AML-193 (cell line): ENCODE data around the gene SLC35A3.
"Not testable (repeated sequence)": the region's sequence is repeated elsewhere in the genome, so short reads cannot be mapped to it uniquely, and the experiment has no call there.

Source experiments
- DNase-seq, 2 experiments: peaks; one replicate each; lab custom pipeline; 2025; lab: John Stamatoyannopoulos, UW

Gene SLC35A3

DNA sequence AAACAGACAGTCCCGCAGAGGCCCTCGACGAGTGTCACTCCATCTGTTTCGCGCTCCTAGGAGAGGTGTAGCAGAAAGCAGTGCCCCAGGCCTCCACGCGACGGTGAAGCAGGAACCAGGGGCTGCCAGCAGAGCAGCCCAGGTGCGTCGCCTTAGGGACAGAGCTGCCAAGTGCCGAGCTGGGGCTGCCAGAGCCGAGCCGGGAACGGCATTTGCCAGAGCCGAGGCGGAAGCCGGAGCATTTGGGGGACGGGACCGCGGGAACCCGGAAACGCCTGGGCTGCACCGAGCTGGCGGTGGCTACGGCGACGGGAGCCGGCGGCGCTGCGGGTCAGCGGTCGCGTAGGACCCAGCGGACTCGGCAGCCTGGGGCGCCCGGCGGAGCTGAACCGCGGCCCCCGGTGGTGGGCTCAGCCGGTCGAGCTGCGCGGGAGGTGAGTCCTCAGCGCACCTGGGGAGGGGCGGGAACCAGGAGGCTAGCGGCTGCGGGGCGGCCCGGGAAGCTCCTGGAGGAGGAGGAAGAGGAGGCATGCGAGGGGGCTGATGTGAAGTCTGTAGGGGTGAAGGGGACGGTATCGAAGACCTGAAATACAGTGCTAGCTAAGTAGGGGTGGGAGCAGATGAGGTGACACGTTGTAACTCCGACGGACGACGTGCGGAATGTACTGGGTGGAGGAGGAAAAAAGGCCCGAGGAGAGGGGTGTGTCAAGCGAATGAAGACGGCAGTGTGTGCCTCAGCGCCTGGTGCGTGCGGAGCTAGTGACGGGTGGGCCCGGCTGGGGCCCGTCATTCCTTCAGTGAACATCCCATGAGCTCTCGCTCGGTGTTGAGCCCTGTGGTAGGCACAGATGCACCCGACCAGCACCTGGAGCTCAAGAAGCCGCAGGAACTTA, at the start of gene SLC35A3:
Gene SLC35A3 (plus strand): TSS at position 268 of the 893 bp plus-strand sequence. CDS start 23,559 bp downstream, outside the sequence.
- peak; percentile 49 to 57 for DNase-seq

DNA sequence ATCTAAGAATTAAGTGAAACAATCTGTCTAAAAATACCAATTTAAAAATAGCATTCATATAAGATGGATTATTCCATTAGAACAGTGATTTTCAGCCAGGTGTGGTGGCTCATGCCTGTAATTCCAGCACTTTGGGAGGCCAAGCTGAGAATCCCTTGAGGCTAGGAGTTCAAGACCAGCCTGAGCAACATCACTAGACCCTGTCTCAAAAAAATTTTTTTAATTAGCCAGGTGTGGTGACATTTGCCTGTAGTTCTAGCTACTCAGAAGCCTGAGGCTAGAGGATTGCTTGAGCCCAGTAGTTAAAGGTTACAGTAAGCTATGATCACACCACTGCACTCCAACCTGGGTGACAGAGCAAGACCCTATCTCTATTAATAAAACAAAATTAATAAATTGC, 35.0 kb upstream of the SLC35A3 start:
- DNase-seq: no peak

DNA sequence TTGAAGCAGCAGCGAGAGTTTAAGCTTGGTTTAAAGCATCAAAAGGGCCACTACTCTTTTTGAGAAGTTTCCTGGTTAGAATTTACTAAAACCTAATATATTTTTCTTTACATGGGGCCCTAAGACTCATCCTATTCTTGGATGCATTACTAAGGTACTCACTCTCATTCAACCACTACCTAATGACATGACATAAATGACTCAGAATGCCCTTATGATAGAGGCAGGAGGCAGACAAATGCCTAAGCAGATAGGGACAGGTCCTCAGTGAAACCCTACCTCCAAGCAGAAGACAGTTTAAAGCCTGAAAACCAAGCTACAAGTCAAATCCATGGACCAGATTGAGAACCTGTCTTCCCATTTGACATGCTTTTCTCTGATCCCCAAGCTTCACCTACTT, 34.3 kb upstream of the SLC35A3 start:
- DNase-seq: no peak

DNA sequence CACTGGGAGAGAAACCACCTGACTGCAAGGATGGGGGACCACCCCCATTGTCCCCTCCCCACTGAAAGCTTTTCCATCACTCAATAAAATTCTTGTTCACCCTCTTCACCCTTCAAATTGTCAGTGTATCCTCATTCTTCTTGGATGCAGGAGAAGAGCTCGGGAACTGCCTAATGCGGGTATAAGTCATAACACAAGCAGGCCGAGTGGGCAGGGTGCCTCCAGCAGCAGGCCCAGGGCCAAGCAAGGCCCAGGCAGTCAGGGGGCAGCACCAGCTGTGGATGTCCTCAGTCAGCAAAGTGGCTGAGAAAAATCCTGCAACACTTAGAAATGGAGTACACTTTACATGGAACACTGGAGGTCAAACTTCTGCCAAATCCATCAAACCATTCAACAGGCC, 33.7 kb upstream of the SLC35A3 start:
- no peak for DNase-seq

DNA sequence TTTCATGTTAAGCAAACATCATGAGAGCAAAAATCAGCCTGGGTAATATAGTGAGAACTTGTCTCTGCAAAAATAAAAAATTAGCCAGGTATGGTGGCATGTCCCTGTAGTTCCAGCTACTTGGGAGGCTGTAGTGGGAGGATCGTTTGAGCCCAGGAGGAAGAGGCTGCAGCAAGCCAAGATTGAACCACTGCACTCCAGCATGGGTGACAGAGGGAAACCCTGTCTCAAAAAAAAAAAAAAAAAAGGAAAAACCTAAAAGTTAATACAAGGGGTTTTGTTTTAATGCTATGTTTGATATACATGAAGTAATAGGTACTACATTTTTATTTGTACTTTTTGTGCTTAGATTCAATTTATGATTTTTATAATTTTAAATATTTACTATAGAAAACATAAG, 27.1 kb upstream of the SLC35A3 start:
- DNase-seq: no peak

DNA sequence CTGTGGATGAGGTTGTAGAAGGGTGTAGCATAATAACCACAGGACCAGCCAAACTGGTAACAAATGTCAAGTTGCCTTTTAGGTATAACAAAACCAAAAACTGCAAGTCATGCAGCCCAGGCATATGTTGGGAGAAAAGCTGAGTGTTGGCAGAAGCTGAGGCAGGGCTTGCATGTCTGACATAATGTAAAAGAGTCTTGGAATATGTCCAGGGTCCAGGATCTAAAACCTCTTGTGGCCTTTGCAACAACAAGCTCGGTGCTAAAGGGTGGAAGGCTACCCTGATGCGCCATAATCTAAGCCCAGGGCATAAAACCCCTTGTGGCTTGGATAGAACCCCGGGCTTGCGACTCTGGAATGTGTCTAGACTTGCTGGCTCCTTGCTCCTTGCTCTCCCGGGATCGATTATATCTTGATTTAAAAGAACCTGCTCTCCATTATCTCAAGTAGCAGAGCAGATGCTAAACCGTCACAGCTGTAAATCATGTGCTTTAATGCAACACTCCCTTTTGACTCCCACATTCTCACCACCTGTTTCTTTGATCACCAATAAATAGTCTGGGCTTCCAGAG, 26.5 kb upstream of the SLC35A3 start:
- DNase-seq: no peak

DNA sequence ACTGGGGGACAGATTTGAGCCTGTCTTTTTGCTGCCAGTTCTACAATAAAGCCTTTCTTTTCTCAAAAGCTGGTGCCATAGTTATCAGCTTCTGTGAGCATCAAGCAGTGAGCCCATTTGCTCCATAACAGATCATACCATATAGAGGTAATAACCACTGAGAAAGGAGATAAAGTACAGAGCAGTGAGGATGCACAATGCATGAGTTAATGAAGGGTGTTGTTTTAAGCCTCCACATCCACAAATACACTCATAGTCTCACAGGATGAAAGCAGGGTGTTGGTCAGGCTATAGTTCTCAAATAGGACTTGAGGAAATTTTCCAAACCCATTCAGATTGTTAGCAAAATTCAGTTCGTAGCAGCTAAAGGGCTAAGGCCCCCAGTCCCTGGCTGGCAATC, 25.6 kb upstream of the SLC35A3 start:
- no peak for DNase-seq

DNA sequence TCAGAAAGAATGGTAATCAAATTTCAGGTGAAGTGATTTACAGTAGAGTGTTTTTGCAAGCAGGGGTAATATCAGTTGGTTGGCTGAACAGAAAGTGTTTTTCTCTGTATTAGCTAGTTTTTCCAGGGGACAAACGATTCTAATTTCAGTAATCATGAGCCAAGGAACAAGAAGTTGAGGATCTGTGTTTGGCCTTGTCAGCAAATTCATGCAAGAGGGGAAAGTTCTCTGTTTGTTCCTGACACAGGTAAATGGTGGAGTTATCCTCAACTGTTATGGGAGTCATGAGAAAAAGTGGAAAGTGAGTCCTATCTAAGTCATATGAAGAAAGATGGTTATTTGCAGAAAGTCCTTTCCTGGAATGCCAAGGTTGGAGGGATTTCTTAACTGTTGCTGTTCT, 24.6 kb upstream of the SLC35A3 start:
- DNase-seq: no peak

DNA sequence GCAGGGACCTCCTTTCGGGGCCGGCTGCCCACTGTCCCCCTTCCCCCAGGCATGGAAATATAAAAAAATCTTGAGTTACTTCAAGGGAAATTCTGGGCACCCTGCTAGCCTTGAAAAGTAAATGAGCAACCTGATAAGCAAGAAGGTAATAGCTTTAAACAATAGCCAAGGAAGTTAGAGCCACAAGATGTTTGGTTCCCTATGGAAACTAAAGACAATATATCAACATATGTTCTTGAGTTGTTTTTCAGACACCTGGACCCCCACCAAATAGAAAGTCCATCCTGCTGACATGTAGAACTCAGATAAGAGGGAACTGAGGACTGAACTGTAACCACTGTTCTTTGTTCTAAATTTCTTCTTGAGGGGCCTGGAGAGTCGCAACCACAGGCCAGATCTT, 19.3 kb upstream of the SLC35A3 start:
- DNase-seq: no peak

DNA sequence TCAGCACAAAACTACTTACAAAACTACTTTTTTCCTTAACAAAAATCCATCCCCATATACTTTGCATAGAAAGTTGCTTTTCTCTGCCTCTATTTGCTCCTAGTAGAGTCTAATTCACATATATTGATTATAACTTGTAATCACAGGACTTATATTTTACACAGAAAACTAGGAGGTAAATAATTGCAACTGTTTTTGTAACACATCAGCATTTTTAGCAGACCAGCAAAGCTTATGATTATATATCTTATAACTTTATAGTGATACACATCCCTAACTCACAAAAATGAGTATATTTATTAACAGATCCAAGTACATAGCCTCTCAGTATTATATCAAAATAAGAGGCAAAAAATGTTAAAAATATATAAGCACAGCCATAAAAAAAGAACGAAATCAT, 17.3 kb upstream of the SLC35A3 start:
- DNase-seq: no peak

DNA sequence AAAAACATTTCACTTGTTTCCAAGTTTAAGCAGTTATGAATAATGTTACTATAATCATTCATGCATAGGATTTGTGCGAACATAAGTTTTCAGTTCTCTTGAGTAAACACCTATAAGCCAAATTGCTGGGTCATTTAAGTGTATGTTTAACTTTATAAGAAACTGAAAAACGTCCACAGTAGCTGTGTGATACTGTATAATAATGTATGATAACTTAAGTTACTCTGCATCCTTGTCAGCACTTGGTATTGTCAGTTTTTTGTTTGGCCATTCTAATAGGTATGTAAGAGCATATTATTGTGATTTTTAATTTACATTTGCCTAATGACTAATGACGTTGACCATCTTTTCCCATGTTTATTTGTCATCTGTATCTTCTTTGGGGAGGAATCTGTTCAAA, 14.4 kb upstream of the SLC35A3 start:
- no peak for DNase-seq

DNA sequence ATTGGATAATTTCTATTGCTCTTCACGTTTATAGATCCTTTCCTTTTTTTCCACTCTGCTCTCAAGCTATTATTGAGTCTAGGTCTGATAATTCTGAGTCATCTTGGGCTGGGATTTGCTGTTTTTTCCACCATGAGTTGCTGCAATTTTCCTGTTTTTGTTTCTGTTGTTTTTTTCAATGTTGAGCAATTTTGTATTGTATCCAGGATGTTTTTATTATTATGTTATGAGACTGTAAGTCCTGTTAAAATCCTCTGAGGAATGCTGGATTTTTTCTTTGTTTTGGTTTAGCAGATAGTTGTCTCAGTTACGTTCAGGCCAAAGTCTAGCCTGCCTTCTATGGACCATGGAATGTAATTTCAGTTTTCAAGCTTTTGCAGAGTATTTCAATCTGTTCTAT, 13.0 kb upstream of the SLC35A3 start:
- no peak for DNase-seq

DNA sequence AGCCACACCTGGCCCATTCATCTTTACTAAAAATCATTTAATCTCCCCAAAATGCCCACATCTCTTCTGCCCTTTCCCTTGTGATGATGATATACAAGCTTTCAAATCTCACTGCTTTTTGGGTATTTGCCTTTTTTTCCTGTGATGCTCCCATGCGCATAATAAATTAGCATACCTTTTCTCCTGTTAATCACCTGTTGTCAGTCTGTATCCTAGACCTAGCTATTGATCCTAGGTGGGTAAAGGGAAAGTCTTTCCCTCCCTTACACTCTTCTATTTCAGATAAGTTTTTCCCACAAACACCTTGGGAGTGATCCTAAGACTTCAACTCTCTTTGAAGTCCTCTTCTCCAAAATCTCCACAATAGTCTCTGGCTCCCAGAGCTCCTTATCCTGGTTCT, 12.0 kb upstream of the SLC35A3 start:
- DNase-seq: no peak

DNA sequence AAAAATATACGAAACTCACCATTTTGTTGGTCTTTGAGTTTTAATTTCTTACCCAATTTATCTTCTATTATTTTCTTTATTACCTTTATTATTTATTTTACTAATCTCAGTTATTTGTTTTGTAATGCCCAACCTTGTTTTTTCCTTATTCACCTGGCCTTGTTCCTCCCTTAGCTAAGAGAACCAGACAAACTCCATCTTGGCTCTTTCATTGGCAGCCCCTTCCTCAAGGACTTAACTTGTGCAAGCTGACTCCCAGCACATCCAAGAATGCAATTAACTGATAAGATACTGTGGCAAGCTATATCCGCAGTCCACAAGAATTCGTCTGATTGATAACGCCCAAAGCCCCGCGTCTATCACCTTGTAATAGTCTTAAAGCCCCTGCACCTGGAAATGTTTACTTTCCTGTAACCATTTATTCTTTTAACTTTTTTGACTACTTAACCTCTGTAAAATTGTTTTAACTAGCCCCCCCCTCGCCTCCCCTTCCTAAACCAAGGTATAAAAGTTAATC, 10.5 kb upstream of the SLC35A3 start:
- not testable (repeated sequence) for DNase-seq

DNA sequence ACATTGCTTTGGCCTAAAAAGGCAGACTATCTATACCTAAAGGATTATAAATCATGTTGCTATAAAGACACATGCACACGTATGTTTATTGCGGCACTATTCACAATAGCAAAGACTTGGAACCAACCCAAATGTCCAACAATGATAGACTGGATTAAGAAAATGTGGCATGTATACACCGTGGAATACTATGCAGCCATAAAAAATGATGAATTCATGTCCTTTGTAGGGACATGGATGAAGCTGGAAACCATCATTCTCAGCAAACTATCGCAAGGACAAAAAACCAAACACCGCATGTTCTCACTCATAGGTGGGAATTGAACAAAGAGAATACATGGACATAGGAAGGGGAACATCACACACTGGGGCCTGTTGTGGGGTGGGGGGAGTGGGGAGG, 9.5 kb upstream of the SLC35A3 start:
- DNase-seq: not testable (repeated sequence)

DNA sequence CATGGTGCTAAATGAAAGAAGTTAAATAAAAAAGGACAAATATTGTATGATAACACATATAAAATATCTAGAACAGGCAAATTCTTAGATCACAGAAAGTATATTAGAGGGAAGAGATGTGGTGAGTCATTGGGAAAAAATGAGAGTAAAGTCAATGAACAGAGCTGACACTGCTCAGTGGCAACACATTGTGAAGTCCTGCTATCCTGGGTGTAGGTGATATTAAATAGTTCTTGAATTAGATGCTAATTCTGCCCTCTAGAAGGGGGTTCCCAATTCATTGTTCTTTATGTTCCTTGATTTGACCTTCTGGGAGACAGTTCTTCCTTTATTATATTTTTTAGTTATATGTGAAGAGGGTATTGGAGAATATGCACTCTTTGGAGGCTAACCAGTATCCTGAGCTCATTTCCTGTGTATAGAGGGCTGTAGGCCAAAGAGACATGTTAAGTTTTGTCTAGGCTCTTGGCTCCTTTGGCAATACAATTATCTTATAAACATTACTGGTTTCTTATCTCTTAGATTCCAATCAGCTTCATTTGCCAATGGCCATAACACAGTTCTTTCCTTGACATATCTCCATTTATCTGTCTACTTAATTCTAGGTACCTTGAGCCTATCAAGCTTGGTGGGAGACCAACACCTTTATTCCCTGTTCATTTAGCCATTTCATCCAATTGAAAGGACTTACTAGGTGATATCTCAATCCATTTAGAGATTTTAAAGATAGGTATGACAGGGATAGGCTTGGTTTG, 6.6 kb upstream of the SLC35A3 start:
- DNase-seq: no peak

DNA sequence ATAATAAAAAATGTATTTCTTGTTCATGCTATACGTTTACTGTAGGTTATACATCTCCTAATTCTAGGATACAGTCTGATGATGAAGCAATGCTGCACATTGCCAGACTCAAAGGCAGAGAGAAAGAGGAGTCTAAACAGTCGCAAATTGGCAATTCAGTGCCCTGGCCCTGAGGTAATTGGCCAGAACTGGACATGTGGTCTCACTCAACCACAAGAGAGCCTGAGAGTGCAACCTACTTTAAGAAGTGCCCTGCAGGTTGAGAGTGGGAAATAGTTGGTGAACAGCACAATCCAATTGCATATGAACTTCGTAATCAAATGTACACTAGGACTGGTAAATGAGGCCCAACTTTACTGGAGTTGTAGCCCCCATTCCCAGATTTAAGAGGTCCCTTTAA, 5.0 kb upstream of the SLC35A3 start:
- DNase-seq: no peak

DNA sequence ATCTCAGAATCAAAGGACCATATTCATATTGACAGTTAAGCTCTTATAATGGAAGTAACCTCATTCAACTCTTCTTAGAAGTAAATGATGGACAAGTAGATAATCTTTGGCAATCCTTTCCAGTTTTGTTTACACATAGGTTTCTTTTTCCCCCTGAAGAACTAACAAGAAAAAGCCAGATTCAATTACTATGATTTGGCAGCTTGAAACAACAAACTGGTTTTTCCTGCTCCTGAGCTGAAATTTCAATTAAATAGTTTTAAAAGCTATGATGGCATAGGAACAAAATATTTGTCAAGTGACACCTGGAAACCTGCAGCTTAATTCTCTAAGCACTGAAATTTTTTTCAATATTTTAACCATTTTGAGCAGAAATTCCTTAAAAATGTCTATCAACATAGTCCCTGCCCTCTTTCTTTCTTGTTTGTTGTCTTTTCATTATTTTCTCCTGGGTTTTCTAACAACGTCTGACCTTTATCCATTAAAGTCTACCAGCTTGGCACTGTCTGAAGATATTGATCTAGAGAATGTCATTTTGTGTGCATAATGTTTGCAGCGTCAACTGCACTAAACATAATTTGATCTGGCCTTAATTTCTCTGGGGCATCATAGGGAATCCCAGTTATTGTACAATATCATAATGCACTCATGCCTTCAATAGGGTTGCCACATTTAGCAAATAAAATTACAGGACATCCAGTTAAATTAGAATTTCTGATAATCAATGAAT, 4.0 kb upstream of the SLC35A3 start:
- DNase-seq: no peak

DNA sequence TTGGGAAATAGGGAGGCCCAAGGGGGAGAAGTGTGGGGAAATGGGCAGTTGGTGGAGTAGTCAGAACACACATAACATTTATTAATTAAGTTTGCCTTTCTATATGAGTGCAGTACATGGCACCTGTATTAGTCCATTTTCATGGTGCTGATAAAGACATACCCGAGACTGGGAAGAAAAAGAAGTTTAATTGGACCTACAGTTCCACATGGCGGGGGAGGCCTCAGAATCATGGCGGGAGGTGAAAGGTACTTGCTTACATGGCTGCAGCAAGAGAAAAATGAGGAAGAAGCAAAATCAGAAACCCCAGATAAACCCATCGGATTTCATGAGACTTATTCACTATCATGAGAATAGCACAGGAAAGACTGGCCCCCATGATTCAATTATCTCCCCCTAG, 1.6 kb upstream of the SLC35A3 start:
- no peak for DNase-seq

DNA sequence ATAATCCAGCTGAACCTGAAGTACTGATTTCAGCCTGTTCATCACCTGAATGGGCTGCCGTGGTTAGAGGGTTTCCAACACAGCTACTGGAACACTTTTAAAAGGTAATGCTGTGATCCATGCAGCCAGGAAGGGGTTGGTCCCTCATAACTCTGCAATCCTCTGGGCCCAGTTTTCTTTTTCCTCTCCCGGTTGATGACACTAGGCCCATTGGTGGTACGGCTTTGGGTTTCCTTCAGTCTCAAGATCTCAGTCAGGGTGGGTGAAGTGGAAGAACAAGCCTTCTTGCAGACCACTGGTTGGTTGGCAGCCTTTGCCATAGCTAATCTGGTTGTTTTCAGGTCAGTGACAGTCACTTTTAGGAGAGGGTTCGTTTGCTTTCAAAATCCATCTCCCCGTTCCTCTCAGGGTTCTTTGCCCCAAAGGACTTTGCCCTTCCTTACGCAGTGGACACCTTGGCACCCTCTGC, 502 bp upstream of the SLC35A3 start:
- no peak for DNase-seq

DNA sequence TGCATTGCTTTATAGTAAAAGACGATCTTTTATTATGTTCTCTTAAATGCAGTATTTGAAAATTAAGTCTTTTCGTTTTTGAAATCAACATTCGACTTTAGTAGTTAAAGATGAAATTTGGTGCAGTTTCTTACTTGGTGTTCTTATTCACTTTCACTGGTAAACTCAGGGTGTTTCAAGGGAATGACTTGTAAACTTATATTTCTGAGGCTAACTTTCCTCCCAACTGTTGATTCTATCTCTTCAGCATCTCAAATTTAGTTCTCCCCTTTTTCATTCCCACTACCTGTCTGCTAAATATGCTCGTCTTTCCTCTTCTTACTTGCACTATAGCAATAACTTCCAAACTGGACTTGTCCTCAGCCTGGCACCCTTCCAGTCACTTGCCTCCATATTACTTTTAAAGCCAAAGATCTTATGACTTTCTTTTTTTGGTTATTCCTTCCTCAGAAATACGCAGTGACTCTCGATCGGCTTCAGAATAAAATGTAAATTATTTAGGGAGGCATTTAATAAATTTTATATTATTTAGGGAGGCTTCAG, 988 bp downstream of the SLC35A3 start:
- no peak for DNase-seq

DNA sequence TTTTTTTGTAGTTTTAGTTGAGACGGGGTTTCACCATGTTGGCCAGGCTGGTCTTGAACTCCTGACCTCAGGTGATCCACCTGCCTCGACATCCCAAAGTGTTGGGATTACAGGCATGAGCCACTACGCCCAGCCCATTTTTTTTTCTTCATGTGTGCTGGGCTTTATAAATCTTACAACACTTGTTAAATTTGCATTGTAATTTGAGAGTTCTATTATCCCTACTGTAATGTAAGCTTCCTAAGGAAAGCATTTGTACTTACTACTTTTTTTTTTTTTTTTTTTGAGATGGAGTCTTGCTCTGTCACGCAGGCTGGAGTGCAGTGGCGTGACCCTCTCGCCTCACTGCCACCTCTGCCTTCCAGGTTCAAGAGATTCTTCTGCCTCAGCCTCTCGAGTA, 2.3 kb downstream of the SLC35A3 start:
- DNase-seq: not testable (repeated sequence)
